ENCODE measurements around the gene ABCA13. TPM values are rescaled to one million over a fixed set of nuclear protein-coding genes. Genes with fewer than 3 reads are reported as not detected.

ABCA13 gene
- total and polyA plus RNA-seq, 2 experiments from 2014 or later = 0.11 TPM; not detected in 1

- Histone ChIP-seq H3K9me2 (ENCODE audit: insufficient read depth) (no peaks in the 10 kb centered on the region), H3K4me2 (ENCODE audit: unreplicated experiment) (no peak overlapping the region)
- 77 to 82% methylated on average over 1 of the region's 1 CpG for WGBS, 2 experiments (ENCODE audit: low coverage in 1 of 2, low lambda C conversion rate in 2 of 2, missing lambda C conversion rate in 2 of 2)
Measured at GRCh38 chr7:48161407-48162125, 9.7 kb upstream of the ABCA13 start.

GRCh38 chr7:48165157-48165556, 6.1 kb upstream of the ABCA13 start:
- Histone ChIP-seq H3F3A (ENCODE audit: insufficient read depth) (no peaks in the 10 kb centered on the region), H3K4me2 (ENCODE audit: unreplicated experiment) (no peak overlapping the region), H3K4me1 (ENCODE audit: insufficient read depth) (no peaks in the 10 kb centered on the region), H3K9me2 (ENCODE audit: insufficient read depth) (no peaks in the 10 kb centered on the region), H4K20me1 (ENCODE audit: insufficient read depth) (no peaks in the 10 kb centered on the region), H3K9ac (no peak overlapping the region), H3K9me3 (ENCODE audit: low read depth) (no peaks in the 10 kb centered on the region), H3K4me3 (no peak overlapping the region), H3K36me3 (ENCODE audit: low read depth) (no peaks in the 10 kb centered on the region), H3K79me2 (ENCODE audit: insufficient read depth) (no peaks in the 10 kb centered on the region), H3K27me3 (replicated peaks; ENCODE audit: insufficient read depth) (peaks cover 10% of the 10 kb centered on the region; the same call in 1 of the 2 replicates), H2AFZ (no peak overlapping the region), H3K27ac (no peak overlapping the region)
- TF ChIP-seq EZH2 (IDR thresholded peaks at IDR 0.05; ENCODE audit: insufficient read depth, poor library complexity, severe bottlenecking) (no peak), EZH2phosphoT487 (IDR thresholded peaks at IDR 0.05; ENCODE audit: insufficient read depth, low read depth) (no peak)
- WGBS, 2 experiments (ENCODE audit: low coverage in 1 of 2, low lambda C conversion rate in 2 of 2, missing lambda C conversion rate in 2 of 2) = 22% methylated on average over 2 of the region's 2 CpGs
- in situ Hi-C loops (cut with MboI) = no loop called here
- no peak for DNase-seq

More at GRCh38 chr7:48161407-48162125, 9.7 kb upstream of the ABCA13 start:
- in situ Hi-C loops (cut with MboI) = no loop called here
- Histone ChIP-seq H3K27me3 (replicated peaks; ENCODE audit: insufficient read depth) (peaks cover 10% of the 10 kb centered on the region; the same call in 1 of the 2 replicates), H2AFZ (no peak overlapping the region), H3K9ac (no peak overlapping the region), H3K36me3 (ENCODE audit: low read depth) (no peaks in the 10 kb centered on the region), H3K27ac (no peak overlapping the region), H3K4me3 (no peak overlapping the region), H3K79me2 (ENCODE audit: insufficient read depth) (no peaks in the 10 kb centered on the region), H4K20me1 (ENCODE audit: insufficient read depth) (no peaks in the 10 kb centered on the region), H3K9me3 (ENCODE audit: low read depth) (no peaks in the 10 kb centered on the region), H3F3A (ENCODE audit: insufficient read depth) (no peaks in the 10 kb centered on the region), H3K4me1 (ENCODE audit: insufficient read depth) (peaks cover 10% of the 10 kb centered on the region)
- TF ChIP-seq EZH2 (IDR thresholded peaks at IDR 0.05; ENCODE audit: insufficient read depth, poor library complexity, severe bottlenecking) (no peak), EZH2phosphoT487 (IDR thresholded peaks at IDR 0.05; ENCODE audit: insufficient read depth, low read depth) (no peak)
- no peak for DNase-seq

GRCh38 chr7:48168159-48168558, 3.1 kb upstream of the ABCA13 start:
- 16 to 21% methylated on average over 2 of the region's 2 CpGs for WGBS, 2 experiments (ENCODE audit: low coverage in 1 of 2, low lambda C conversion rate in 2 of 2, missing lambda C conversion rate in 2 of 2)
- TF ChIP-seq EZH2 (IDR thresholded peaks at IDR 0.05; ENCODE audit: insufficient read depth, poor library complexity, severe bottlenecking) = no peak
- TF ChIP-seq EZH2phosphoT487 (IDR thresholded peaks at IDR 0.05; ENCODE audit: insufficient read depth, low read depth) = no peak
- Histone ChIP-seq H3K4me3 (no peak overlapping the region), H3K27me3 (replicated peaks; ENCODE audit: insufficient read depth) (peaks cover 10% of the 10 kb centered on the region; the same call in 1 of the 2 replicates), H3K9me3 (ENCODE audit: low read depth) (no peaks in the 10 kb centered on the region), H4K20me1 (ENCODE audit: insufficient read depth) (no peaks in the 10 kb centered on the region), H3K9me2 (ENCODE audit: insufficient read depth) (no peaks in the 10 kb centered on the region), H3K27ac (no peak overlapping the region), H3K9ac (no peak overlapping the region), H2AFZ (no peak overlapping the region), H3K4me1 (ENCODE audit: insufficient read depth) (no peaks in the 10 kb centered on the region), H3K79me2 (ENCODE audit: insufficient read depth) (no peaks in the 10 kb centered on the region), H3K36me3 (ENCODE audit: low read depth) (no peaks in the 10 kb centered on the region), H3K4me2 (ENCODE audit: unreplicated experiment) (no peak overlapping the region), H3F3A (ENCODE audit: insufficient read depth) (no peaks in the 10 kb centered on the region)
- in situ Hi-C loops (cut with MboI) = no loop called here
- DNase-seq = peak; percentile 50

GRCh38 chr7:48170506-48170905, 752 bp upstream of the ABCA13 start:
- Histone ChIP-seq H3K4me3 (no peak overlapping the region), H3K9ac (no peak overlapping the region), H3K4me2 (ENCODE audit: unreplicated experiment) (no peak overlapping the region), H3K27ac (no peak overlapping the region), H4K20me1 (ENCODE audit: insufficient read depth) (no peaks in the 10 kb centered on the region), H3K79me2 (ENCODE audit: insufficient read depth) (no peaks in the 10 kb centered on the region), H3K9me3 (ENCODE audit: low read depth) (no peaks in the 10 kb centered on the region), H3K27me3 (replicated peaks; ENCODE audit: insufficient read depth) (no peaks in the 10 kb centered on the region), H3K36me3 (ENCODE audit: low read depth) (no peaks in the 10 kb centered on the region), H3K4me1 (ENCODE audit: insufficient read depth) (peaks cover 13% of the 10 kb centered on the region), H3K9me2 (ENCODE audit: insufficient read depth) (no peaks in the 10 kb centered on the region), H3F3A (ENCODE audit: insufficient read depth) (no peaks in the 10 kb centered on the region), H2AFZ (no peak overlapping the region)
- WGBS, 2 experiments (ENCODE audit: low coverage in 1 of 2, low lambda C conversion rate in 2 of 2, missing lambda C conversion rate in 2 of 2) = 36 to 50% methylated on average over 3 of the region's 3 CpGs
- TF ChIP-seq EZH2 (IDR thresholded peaks at IDR 0.05; ENCODE audit: insufficient read depth, poor library complexity, severe bottlenecking) (no peak), EZH2phosphoT487 (IDR thresholded peaks at IDR 0.05; ENCODE audit: insufficient read depth, low read depth) (no peak)
- in situ Hi-C loops (cut with MboI) = no loop called here
- no peak for DNase-seq

Measured in GM23248 (cell line).